Sigmoid colon (tissue), 4 donors: ENCODE results near the gene RAET1G.
"Not testable (repeated sequence)": the region's sequence is repeated elsewhere in the genome, so short reads cannot be mapped to it uniquely, and the experiment has no call there.

ENCODE experiments used
- CTCF ChIP-seq, 4 experiments: fragments of 450-650 bp in 3 of 4; fragments of 200-600 bp in 1 of 4; IDR thresholded peaks; one replicate each; pipeline ENCODE4 v1.5.1; 2016 to 2019; ENCODE audit warnings: antibody characterized with exemption in 4 of 4, mild to moderate bottlenecking in 3 of 4, moderate library complexity in 2 of 4
- POLR2AphosphoS5 ChIP-seq, 4 donors: sonication (generic); formaldehyde crosslinking; IDR thresholded peaks; one replicate each; pipeline ENCODE4 v1.6.1; 2017; ENCODE audit warnings: antibody characterized with exemption in 4 of 4

DNA sequence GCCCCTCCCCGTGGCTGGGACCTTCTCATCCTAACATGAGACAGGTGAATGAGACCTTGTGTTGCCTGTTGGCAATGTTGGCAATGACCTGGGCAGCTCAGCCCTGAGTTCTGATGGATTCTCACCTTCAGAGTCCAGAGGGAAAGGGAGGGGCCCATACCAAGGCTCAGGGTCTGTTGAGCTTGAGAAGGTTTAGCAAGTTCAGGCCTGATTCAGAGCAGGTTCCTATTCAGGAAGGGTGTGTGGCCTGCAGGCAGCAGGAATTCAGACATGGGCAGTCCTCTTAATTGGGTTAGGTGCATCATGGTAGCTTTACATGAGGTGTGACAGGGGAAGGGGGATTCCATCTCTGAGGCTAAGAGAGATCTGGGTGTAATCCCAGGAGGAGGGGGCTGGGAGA is 24.6 kb upstream of the RAET1G start:
- TF ChIP-seq CTCF, POLR2AphosphoS5 (IDR thresholded peaks at IDR 0.05): not testable (repeated sequence)
